Measurements from ENCODE around the gene ARAP1. TPM values are rescaled to one million over a fixed set of nuclear protein-coding genes. Genes with fewer than 3 reads are reported as not detected.

ARAP1 gene
- total RNA-seq, 1 donor from 2014 or later, result 31.0 TPM

GRCh38 chr11:72779495-72780128, 27.4 kb upstream of the ARAP1 start:
- no peak for ATAC-seq

- ATAC-seq, result no peak
These were observed 26.6 kb upstream of the ARAP1 start for GRCh38 chr11:72778535-72779494.

GRCh38 chr11:72777755-72778278, 25.6 kb upstream of the ARAP1 start:
- ATAC-seq, result no peak

DNA sequence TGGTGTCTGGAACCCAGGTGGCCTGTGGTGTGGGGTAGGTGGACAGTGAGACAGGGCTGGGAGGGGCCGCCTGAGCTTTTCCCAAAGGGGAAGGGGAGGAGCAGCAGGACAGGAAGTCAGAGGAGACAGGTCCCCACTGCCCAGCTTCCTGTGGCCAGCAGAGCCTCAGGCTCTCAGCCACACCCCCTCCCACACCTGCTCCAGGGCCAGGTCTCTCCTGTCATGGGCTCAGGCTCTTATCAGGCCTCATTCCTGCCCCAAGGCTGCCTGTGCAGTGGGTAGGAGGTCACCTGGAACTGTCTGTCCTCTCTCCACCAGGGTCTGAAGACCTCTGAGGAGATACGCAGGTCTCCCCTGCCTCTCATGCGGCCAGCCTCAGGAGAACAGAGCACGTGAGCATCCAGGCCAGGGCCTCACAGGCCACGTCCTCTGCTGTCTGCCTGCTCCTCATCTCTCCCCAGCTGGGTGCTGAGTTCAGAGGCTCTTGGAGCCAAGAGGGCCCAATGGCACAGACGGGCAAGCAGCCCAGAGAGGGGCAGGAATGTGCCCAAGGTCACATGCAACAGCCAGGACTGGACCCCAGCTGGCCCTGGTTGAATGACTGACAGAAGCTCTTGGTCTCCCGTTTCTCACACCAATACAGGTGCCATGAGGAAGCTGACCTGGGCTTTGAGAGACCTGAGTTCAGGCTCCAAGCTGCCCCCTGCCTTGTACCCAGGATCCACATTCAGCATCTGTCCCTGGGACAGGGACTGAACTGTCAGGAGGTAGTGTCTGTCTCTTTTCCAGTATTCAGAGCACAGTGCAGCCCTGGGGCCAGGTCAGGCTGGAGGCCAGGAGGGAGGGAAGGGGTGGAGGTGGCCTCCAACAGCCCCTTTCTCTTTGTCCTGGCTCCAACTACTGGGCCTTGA, 24.9 kb upstream of the ARAP1 start:
- no peak for ATAC-seq

DNA sequence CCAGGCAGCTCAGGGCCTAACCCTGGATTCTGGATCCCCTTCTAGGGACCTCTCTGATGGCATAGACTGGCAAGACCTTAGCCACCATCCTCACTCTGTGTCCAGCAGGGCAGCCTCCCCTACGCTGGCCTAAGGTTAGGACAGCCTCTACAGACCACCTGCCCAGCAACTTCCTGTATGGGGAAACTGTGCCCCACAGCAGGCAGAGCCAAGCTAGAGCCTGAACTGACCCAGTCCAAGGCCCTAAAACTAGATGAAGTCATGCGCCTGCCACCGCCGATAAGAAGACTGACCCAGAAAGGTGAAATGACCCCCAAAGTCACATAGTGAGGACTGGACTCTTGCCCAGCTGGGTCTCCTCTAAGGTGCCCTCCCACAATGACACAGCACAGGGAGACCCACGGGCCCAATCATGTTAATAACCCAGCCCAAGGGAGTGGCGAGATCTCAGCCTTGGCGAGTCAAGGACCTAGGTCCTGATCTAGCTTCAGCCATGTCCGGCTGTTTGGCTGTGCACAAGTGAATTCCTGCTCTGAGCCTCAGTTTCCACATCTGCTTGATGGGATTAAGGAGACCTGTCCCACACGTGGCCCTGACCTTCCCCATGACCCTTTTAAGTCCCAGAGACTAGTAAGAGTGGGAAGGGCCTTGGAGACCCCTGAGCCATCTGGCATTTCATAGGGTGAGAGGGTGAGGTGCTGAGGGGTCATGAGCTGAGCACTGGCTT, 24.1 kb upstream of the ARAP1 start:
- ATAC-seq, result no peak

DNA sequence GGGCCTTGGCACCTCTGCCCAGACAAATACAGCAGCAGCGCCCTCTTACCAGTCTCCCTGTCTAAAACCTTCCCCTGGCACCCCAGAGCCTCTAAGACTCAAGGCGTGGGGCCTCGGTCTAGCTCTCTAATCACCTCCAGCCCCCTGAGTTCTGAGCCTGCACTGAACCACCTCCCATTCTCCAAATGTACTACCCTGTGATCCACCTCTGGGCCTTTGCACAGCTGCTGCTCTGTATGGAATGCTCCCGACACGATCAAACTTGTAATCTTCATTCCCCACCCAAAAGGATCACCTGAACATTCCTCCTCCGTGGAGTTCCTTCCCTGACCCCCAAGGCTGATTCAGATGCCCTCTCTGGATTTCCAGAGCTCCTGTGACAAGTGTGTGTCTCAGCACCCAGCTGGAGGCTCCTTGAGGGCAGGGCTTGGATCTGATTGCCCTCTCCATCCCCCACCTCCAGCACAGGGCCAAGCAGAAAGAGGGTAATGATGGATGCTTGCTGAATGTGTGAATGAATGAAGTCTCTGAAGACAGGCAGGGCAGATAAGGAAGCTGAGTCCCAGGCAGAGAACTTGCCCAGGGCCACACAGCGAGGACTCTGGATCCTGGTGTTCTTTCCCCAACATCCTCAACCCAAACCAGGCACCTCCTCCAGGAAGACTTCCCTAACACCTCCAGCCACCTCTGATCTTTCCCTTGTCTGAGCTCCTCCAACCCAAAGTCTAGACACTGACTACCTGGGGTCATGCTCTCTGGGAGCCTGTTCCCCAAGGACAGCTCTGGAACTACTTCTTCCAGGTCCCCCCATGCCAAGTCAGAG, 23.3 kb upstream of the ARAP1 start:
- no peak for ATAC-seq

- no peak for ATAC-seq
These were observed 22.3 kb upstream of the ARAP1 start for GRCh38 chr11:72774499-72774898.

- ATAC-seq, result no peak
These were observed 21.5 kb upstream of the ARAP1 start for GRCh38 chr11:72773696-72774095.

- ATAC-seq, result peak; percentile 69
These were observed 21.1 kb upstream of the ARAP1 start for GRCh38 chr11:72773291-72773690.

DNA sequence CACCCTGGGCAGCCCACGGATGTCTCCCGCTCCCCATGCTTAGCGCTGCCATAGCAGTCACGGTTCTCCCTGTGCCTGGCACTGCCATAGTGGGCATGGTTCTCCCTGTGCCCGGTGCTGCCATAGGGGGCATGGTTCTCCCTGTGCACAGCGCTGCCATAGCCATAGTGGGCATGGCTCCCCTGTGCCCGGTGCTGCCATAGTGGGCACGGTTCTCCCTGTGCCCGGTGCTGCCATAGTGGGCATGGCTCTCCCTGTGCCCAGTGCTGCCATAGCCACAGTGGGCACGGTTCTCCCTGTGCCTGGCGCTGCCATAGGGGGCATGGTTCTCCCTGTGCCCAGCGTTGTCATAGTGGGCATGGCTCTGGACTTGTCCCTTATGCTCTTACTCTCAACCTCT, 19.9 kb upstream of the ARAP1 start:
- ATAC-seq, result no peak

DNA sequence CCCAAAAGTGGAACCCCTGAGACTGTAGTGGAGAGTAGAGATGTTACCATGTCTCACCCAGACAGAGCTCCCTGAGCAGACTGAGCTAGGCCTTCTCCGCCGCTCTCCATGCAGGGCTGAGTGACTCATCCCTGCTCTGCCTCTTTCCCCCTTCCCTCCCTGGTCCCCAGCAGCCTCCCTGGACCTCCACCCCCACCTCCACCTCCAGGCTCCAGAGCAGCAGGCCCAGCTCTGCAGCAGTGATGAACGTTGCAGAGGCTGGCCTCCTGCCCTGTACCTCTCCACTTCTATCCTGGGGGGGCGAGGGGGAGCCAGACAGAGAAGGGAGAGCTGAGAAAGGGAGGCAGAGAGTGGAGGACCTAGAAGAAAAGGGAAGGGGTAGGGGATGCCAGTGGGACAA, 19.3 kb upstream of the ARAP1 start:
- ATAC-seq, result no peak

DNA sequence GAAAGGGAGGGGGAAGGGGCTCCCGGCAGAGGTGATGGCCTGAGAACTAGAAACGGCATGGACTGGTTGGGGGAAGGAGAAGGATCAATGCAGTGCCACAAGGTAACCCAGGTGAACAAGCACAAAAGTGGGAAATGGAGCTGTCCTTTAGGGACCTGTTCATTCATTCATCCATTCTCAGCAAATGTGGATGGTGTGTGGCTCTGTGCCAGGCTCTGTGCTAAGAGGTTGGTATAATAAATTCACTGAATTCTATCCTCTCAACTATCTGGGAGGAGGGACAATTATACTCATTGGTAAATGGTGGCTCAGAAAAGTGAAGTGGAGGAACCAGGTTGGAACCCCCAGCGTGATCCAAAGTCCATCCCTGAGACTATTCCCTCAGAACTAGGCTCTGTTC, 18.6 kb upstream of the ARAP1 start:
- ATAC-seq, result no peak

- no peak for ATAC-seq
These were observed 17.5 kb upstream of the ARAP1 start for GRCh38 chr11:72769680-72770079.

DNA sequence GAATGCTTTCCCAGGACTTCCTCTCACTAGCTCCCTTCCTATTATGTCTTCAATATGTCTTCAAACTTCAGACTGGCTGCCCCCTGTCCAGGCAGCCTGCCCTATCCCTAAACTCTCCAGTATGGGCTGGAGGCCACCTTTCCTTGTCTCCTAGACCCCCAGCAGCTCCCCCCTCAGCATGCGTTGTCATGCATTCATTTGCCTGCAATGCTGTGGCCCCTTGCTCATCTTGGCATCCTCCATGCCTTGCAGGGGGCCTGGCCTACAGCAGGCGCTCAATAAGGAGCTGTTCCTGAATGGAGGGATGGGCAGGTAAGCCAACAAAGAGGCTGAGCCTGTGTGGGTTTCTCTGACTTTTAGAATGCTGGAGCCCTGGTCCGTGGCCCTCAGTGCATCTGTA, 16.4 kb upstream of the ARAP1 start:
- no peak for ATAC-seq

DNA sequence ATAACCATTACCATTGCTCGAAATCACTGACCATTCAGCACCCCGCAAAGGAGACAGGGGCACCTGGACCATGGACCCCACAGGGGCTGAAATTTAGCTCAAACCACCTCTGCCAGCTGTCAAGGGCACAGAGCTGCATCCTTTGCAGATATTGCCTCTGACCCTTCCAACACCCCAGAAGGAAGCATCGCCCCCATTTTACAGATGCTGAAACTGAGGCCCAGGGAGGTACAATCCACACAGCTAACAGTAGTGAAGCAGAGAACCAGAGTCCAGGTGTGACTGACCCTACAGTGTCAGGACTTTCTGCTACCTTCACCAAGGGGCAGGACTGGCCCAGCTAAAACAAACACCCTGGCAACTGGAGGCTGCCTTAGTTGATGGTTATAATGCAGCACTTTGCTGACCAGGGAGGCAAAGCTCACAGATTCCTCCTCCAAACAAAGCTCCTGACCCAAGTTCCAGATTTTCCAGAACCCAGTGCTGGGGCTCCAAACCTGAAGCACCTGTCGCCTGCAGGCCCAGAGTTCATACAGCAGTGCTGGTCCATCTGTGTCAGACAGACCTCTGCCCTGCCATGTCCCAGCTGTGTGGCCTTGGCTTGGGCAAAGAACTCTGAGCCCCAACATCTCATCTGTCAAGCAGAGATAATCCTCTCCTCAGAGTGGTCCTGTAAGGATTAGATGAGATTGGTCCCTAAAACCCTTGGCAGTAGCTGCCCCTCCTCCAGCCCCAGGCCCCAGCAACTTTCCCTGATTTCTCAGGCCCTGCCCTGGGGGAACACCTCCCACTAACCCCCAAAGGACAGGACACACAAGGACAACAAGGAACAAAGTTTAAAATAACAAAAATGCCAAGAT, 15.2 kb upstream of the ARAP1 start:
- ATAC-seq, result no peak

DNA sequence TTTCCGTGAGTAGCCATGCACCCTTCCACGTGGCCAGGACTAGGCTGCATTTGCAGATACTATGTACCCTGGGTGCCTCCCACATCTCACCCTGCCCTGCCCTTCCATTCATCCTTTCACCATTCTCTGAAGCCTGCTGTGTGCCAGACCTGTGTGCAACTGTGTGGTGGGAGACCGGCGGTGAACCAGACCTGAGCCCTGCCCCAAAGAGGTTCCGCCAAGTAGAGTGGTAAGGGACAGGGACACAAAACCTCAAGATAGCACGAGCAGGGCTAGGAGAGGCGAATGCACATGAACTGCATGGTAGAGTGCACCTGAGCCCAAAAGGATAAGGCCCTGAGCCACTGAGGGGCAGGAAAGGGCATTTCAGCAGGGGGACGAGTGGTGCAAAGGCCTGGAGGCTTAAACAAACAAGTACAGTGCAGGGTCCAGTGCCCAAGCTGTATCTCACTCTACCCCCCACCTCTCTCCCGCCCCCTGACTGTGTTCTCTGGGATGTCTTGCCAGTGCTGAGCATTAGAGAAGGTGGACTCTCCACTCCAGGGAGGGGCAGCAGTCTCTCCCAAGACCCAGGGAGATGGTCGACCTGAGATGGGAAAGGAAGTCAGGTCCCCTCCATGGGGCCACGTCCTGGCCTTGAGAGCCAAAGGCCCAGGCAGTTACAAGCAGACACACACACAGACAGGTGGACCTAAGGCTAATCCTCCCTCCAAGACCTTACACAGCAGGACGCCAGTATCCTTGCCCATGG, 14.1 kb upstream of the ARAP1 start:
- ATAC-seq, result no peak

DNA sequence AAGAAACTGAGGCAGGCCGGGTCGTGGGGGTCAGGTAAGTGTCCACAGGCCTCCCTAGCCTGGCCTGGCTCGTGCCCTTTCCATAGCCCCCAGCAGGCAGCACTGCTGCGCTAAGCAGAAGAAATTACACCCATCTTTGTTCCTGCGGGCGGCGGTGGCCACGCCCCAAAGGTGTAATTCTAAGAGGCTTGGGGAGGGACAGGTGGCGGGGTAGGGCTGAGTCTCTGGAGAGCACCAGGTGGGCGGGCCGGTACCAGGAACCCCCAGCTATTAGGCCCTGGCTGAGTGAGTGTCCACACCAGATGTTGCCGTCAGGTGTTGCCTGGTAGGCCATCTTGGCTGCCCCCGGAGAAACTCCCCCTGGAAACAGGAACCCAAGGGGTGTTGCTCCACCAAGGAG, 12.3 kb upstream of the ARAP1 start:
- ATAC-seq, result peak; percentile 27

GRCh38 chr11:72763823-72764222, 11.6 kb upstream of the ARAP1 start:
- ATAC-seq, result no peak

DNA sequence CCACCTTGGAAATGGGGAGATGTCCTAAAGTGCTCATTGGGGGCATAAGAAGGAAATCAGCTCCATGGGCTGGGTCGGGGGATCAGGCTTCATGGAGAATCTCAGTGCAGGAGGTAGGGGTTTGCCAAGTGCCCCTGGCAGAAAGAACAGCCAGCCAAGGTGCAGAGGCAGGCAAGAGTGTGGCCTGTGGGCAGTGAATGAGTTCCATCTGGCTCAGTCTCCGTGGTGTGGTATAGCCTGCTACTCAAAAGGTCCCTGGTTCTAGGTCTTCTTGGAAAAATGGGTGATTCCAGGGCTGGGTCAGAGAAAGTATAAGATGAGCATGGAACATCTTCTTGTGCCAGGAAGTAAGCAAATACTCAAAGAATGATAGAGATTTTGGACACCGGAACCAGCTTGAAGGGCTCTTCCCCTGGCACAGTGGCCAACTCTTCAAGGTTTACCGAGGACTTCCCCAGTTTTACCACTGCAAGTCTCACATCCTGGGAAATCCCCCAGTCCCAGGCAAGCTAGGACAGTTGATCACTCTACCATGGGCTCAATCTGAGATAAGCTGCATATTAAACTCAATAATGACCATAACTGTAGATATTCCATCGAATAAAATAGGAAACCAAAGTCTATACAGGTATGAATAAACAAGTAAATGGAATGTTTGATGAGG, 10.6 kb upstream of the ARAP1 start:
- no peak for ATAC-seq
